Left ventricle myocardium inferior (tissue), 1 donor: ENCODE results near the gene COBL. TPM values are rescaled to one million over a fixed set of nuclear protein-coding genes. Genes with fewer than 3 reads are reported as not detected.

Source experiments
- DNase-seq: peaks from one replicate; pipeline ENCODE4 v3.0.0-alpha.2; 2020
- H3K27ac ChIP-seq: fragments of 200-600 bp; replicated peaks from 2 replicates; pipeline ENCODE4 v1.8.0; 2021
- H3K27me3 ChIP-seq: fragments of 200-600 bp; 2 replicates; pipeline ENCODE4 v1.8.0; 2021; ENCODE audit warnings: low read depth
- H3K36me3 ChIP-seq: fragments of 200-600 bp; 2 replicates; pipeline ENCODE4 v1.8.0; 2021
- H3K4me1 ChIP-seq: fragments of 200-600 bp; 2 replicates; pipeline ENCODE4 v1.8.0; 2021
- H3K4me3 ChIP-seq: fragments of 200-600 bp; 2 replicates; pipeline ENCODE4 v1.8.0; 2021; ENCODE audit warnings: mild to moderate bottlenecking, moderate library complexity
- H3K9me3 ChIP-seq: fragments of 200-600 bp; replicated peaks from 2 replicates; pipeline ENCODE4 v1.8.0; 2021
- CTCF ChIP-seq: fragments of 200-600 bp; IDR thresholded peaks from 2 replicates; pipeline ENCODE4 v1.8.0; 2021; ENCODE audit warnings: antibody characterized with exemption, mild to moderate bottlenecking, borderline replicate concordance
- intact Hi-C: fragments of 100-400 bp; cut with micrococcal nuclease; formaldehyde crosslinking; loops from one replicate; pipeline ENCODE4 v1.11.0; 2022
- total RNA-seq: library from RNA; stranded (reverse); fragmentation: NEBNext Ultra II Directional; extraction: Animal tissue kit (Norgen Biotek cat#: 25700); gene quantifications from one replicate; pipeline ENCODE4 v1.2.1, GENCODE V29; 2021
- donor health status: DM: no; HTN: yes; CAD: no; lungs with severe emphysema.

The COBL gene
- total RNA-seq, 1 donor from 2014 or later, result 77.1 TPM

- no peak overlapping the region for H3K4me3 ChIP-seq
- DNase-seq, result no peak
- H3K27me3 ChIP-seq, result peaks cover 43% of the 10 kb centered on the region
- H3K36me3 ChIP-seq, result no peaks in the 10 kb centered on the region
- intact Hi-C loops, result no loop called here
- peaks cover 61% of the 10 kb centered on the region for H3K4me1 ChIP-seq
- H3K9me3 ChIP-seq, result no peaks in the 10 kb centered on the region
- H3K27ac ChIP-seq, result peak overlapping the region; percentile 81
- no peak for TF ChIP-seq CTCF
Observed at GRCh38 chr7:51312951-51313737, 3.5 kb downstream of the COBL start.

GRCh38 chr7:51311166-51311565, 5.4 kb downstream of the COBL start:
- no peak for TF ChIP-seq CTCF
- Histone ChIP-seq H3K9me3 (no peaks in the 10 kb centered on the region), H3K27me3 (peaks cover 26% of the 10 kb centered on the region), H3K27ac (no peak overlapping the region), H3K36me3 (no peaks in the 10 kb centered on the region), H3K4me1 (peaks cover 62% of the 10 kb centered on the region), H3K4me3 (no peak overlapping the region)
- DNase-seq, result no peak
- intact Hi-C loops, result no loop called here

- Histone ChIP-seq H3K9me3 (no peaks in the 10 kb centered on the region), H3K36me3 (no peaks in the 10 kb centered on the region), H3K4me3 (no peak overlapping the region), H3K27ac (no peak overlapping the region), H3K27me3 (peaks cover 16% of the 10 kb centered on the region), H3K4me1 (peaks cover 52% of the 10 kb centered on the region)
- intact Hi-C loops, result no loop called here
- DNase-seq, result no peak
- TF ChIP-seq CTCF, result no peak
Observed at GRCh38 chr7:51310131-51310583, 6.5 kb downstream of the COBL start.

- H3K9me3 ChIP-seq, result no peaks in the 10 kb centered on the region
- intact Hi-C loops, result no loop called here
- no peaks in the 10 kb centered on the region for H3K36me3 ChIP-seq
- TF ChIP-seq CTCF, result no peak
- peaks cover 10% of the 10 kb centered on the region for H3K27me3 ChIP-seq
- H3K4me3 ChIP-seq, result no peak overlapping the region
- no peak for DNase-seq
- H3K27ac ChIP-seq, result no peak overlapping the region
- peaks cover 51% of the 10 kb centered on the region for H3K4me1 ChIP-seq
Observed at GRCh38 chr7:51309361-51310130, 7.1 kb downstream of the COBL start.

GRCh38 chr7:51308696-51309095, 7.9 kb downstream of the COBL start:
- TF ChIP-seq CTCF, result no peak
- Histone ChIP-seq H3K27me3 (peaks cover 3% of the 10 kb centered on the region), H3K9me3 (no peaks in the 10 kb centered on the region), H3K36me3 (no peaks in the 10 kb centered on the region), H3K4me1 (peaks cover 50% of the 10 kb centered on the region), H3K27ac (peak overlapping the region; percentile 51), H3K4me3 (no peak overlapping the region)
- intact Hi-C loops, result no loop called here
- no peak for DNase-seq
